ENCODE results near the gene DBNL. TPM values are rescaled to one million over a fixed set of nuclear protein-coding genes. Genes with fewer than 3 reads are reported as not detected.
A peak's percentile ranks its signal among the peaks of the same experiment; 100 is the strongest.

DBNL gene
- total RNA-seq, 4 donors from 2014 or later = 113 to 139 (median 126) TPM

DNA sequence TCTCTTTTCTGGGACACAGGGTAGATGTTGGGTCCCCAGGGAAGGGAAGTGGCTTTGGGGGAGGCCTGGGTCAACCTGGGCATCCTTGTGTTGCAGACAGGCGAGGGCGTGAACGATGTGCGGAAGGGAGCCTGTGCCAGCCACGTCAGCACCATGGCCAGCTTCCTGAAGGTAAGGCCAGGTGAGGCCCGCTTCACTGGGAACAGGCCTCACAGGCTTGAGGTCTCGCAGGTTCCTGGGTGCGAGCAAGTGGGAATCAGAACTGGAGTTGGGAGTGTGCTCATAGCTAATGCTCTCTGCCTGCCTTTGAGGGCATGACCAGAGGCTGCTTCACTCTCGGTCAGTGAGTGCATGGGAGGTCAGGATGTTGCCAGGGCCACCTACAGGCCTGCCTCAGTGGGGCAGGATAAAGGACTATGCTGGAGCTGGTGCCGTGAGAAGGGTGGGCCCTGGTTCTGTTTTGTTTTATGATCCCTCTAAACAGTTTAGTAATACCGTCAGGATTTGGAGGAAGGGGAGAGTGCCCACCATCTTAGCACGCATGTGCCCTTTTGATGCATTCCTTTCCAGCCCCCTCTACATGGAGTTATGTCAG lies 8.4 kb downstream of the DBNL start:
- DNase-seq (ENCODE audit: low spot score in 2 of 2) = no peak
- Histone ChIP-seq H3K9me3 (no peaks in the 10 kb centered on the region), H3K36me3 (peaks cover 12 to 86% (median 29%) of the 10 kb centered on the region in 3 donors), H3K27ac (no peak overlapping the region), H3K4me3 (no peak overlapping the region), H3K4me1 (peaks cover 0 to 12% (median 0%) of the 10 kb centered on the region in 4 donors), H3K27me3 (no peaks in the 10 kb centered on the region)
- no peak for TF ChIP-seq POLR2A (IDR thresholded peaks at IDR 0.05)
- TF ChIP-seq, protein P1, sequence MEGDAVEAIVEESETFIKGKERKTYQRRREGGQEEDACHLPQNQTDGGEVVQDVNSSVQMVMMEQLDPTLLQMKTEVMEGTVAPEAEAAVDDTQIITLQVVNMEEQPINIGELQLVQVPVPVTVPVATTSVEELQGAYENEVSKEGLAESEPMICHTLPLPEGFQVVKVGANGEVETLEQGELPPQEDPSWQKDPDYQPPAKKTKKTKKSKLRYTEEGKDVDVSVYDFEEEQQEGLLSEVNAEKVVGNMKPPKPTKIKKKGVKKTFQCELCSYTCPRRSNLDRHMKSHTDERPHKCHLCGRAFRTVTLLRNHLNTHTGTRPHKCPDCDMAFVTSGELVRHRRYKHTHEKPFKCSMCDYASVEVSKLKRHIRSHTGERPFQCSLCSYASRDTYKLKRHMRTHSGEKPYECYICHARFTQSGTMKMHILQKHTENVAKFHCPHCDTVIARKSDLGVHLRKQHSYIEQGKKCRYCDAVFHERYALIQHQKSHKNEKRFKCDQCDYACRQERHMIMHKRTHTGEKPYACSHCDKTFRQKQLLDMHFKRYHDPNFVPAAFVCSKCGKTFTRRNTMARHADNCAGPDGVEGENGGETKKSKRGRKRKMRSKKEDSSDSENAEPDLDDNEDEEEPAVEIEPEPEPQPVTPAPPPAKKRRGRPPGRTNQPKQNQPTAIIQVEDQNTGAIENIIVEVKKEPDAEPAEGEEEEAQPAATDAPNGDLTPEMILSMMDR (IDR thresholded peaks at IDR 0.05) = no peak
- TF ChIP-seq EP300 (IDR thresholded peaks at IDR 0.05) = no peak
- 86 to 93% methylated on average over 12 of the region's 12 CpGs for WGBS, 2 donors

DNA sequence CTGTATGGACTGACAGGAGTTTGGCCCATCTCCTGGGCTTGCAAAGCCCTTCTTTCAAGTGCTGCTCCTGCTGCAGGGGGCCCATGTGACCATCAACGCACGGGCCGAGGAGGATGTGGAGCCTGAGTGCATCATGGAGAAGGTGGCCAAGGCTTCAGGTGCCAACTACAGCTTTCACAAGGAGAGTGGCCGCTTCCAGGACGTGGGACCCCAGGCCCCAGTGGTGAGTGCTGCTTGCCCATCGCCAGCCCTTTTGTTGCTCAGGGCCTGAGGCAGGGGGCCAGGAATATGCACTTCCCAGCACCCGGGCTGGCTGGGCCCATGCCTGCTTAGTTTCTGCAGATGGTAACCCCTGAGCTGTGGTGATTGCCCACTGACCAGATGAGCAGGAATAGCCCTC lies 12.2 kb downstream of the DBNL start:
- DNase-seq (ENCODE audit: low spot score in 2 of 2) = no peak
- Histone ChIP-seq H3K4me3 (no peak overlapping the region), H3K27me3 (no peaks in the 10 kb centered on the region), H3K27ac (no peak overlapping the region), H3K36me3 (peaks cover 12 to 100% (median 50%) of the 10 kb centered on the region in 3 donors), H3K9me3 (no peaks in the 10 kb centered on the region), H3K4me1 (no peaks in the 10 kb centered on the region)
- TF ChIP-seq POLR2A (IDR thresholded peaks at IDR 0.05) = no peak
- TF ChIP-seq, protein P1 (IDR thresholded peaks at IDR 0.05) = no peak
- no peak for TF ChIP-seq EP300 (IDR thresholded peaks at IDR 0.05)
- WGBS, 2 donors = 94 to 96% methylated on average over 3 to 6 of the region's 7 CpGs

DNA sequence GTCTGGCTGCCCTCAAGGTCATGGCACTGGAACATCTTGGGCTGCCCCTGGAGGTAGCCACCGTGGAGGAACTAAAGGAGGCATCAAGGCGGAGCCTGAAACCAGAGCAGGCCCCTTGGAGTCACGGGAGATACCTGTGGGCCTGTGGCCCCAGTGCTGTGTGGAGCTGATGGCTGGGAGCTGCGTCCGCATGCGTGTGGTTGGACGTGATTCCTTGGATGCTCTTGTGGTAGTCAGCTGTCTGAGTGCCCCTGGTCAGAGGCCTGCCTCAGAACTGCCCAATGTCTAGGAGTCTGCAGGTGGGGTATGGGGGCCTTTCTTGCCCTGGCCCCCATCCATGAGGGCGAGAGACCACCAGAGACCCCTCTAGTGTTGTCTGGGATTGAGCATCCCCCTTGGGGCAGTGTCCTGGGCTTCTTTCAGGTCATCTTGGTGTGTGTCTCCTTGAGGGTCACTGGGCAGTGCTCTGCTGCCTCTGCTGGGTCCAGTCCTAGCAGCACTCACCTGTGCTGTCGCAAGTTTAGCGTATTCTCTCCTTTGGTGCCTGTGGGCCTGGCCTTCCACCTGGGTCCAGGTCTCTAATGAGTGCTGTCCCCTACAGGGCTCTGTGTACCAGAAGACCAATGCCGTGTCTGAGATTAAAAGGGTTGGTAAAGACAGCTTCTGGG lies 12.8 kb downstream of the DBNL start:
- no peaks in the 10 kb centered on the region for H3K4me1 ChIP-seq
- H3K27ac ChIP-seq = no peak overlapping the region
- no peak for DNase-seq (ENCODE audit: low spot score in 2 of 2)
- no peaks in the 10 kb centered on the region for H3K9me3 ChIP-seq
- 88% methylated on average over 5 to 8 of the region's 11 CpGs for WGBS, 2 donors
- peaks cover 8 to 100% (median 46%) of the 10 kb centered on the region in 3 donors for H3K36me3 ChIP-seq
- H3K27me3 ChIP-seq = no peaks in the 10 kb centered on the region
- H3K4me3 ChIP-seq = no peak overlapping the region
- TF ChIP-seq, protein P1 (IDR thresholded peaks at IDR 0.05) = no peak
- TF ChIP-seq EP300 (IDR thresholded peaks at IDR 0.05) (no peak), POLR2A (IDR thresholded peaks at IDR 0.05) (no peak)

DNA sequence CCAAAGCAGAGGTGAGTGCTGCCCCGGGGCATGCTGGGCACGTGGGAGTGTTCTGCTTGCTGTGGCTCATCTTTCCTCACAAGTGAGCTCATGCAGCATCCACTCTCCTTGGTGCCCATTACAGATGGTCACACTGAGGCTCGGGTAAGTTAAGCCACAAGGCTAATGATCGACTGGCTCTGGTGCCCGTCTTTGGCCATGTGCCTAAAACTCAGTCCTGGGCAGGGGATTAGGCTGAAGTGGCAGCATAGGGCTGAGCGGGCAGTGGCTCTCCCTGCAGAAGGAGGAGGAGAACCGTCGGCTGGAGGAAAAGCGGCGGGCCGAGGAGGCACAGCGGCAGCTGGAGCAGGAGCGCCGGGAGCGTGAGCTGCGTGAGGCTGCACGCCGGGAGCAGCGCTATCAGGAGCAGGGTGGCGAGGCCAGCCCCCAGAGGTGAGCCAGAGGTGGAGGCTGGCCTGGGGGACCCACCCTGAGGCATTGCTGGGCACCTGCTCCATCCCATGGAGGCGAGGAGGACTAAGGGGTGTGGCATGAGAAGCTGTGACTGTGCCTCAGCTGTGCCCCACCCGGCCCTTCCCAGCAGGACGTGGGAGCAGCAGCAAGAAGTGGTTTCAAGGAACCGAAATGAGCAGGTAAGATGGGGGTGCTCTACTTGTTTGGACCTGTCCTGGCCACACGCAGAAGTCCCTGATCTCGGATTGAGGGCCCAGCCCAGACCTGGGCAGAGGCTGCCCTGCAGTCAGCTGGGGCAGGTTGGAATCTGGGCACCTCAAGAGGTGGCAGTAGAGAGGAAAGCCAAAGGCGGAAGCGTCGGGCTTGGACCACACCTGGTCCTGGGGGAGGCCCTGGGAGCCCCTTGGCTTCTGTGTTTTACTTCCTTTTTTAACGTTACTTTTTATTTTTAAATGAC lies 13.6 kb downstream of the DBNL start:
- peak overlapping the region in 1 of 4 donors; percentile 40 for H3K27ac ChIP-seq
- no peak for TF ChIP-seq POLR2A (IDR thresholded peaks at IDR 0.05)
- TF ChIP-seq EP300 (IDR thresholded peaks at IDR 0.05) = no peak
- no peaks in the 10 kb centered on the region for H3K27me3 ChIP-seq
- peaks cover 0 to 6% (median 3%) of the 10 kb centered on the region in 4 donors for H3K4me1 ChIP-seq
- H3K9me3 ChIP-seq = no peaks in the 10 kb centered on the region
- 90% methylated on average over 30 of the region's 30 CpGs for WGBS, 2 donors
- DNase-seq (ENCODE audit: low spot score in 2 of 2) = no peak
- H3K4me3 ChIP-seq = no peak overlapping the region
- H3K36me3 ChIP-seq = peaks cover 8 to 96% (median 46%) of the 10 kb centered on the region in 3 donors

DNA sequence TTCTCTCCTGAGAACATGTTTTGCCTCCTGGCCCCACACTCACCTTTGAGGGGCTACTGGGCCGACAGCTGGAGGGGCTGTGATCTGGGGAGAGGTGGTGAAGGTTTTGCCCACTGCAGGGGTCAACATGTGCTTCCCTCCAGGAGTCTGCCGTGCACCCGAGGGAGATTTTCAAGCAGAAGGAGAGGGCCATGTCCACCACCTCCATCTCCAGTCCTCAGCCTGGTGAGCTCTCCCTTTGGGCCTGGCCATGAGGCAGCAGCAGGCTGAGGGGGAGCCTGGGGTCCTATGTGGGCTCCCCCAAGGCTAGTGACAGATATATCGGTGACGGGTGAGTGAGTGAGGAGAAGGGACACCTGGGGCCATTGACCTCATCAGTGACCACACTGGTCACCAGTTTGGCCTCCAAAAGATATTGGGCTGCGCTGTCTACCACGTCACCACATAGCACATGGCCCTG lies 14.3 kb downstream of the DBNL start:
- Histone ChIP-seq H3K4me3 (no peak overlapping the region), H3K36me3 (peaks cover 8 to 90% (median 46%) of the 10 kb centered on the region in 3 donors), H3K4me1 (peaks cover 0 to 10% (median 3%) of the 10 kb centered on the region in 4 donors), H3K27ac (peak overlapping the region in 1 of 4 donors; percentile 40), H3K9me3 (no peaks in the 10 kb centered on the region), H3K27me3 (no peaks in the 10 kb centered on the region)
- DNase-seq (ENCODE audit: low spot score in 2 of 2) = no peak
- 89 to 92% methylated on average over 5 to 7 of the region's 7 CpGs for WGBS, 2 donors
- TF ChIP-seq, protein P1 (IDR thresholded peaks at IDR 0.05) = no peak

Data from tibial nerve (tissue), 4 donors.